ENCODE results near the gene MAPK10. TPM values are rescaled to one million over a fixed set of nuclear protein-coding genes. Genes with fewer than 3 reads are reported as not detected.

MAPK10 gene
- total RNA-seq, 1 donor from 2014 or later: 3.2 TPM

DNA sequence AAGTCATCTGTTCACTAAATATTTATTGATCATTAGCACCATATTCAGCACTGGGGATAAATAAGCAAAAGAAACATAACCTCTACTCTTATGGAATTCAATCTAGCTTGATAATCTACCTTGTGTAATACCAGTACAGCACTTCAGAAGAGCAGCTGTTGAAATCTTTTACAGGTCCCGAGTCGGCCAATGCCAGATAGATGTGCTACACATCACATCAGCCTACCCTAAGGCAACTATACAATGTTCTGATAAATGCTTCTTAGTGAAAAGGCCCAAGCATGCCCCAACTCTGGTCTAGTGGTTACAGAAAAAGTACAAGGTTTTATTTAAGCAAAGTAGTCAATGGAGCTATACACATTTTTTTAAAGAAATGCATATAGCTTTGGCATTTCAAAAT, 68.7 kb downstream of the MAPK10 start:
- intact Hi-C loops (cut with micrococcal nuclease): no loop called here
- DNase-seq (no peak), ATAC-seq (no peak)

GRCh38 chr4:86286726-86287125, 73.1 kb downstream of the MAPK10 start:
- ATAC-seq: no peak
- no peak for DNase-seq
- intact Hi-C loops (cut with micrococcal nuclease): no loop called here

GRCh38 chr4:86283371-86283770, 76.5 kb downstream of the MAPK10 start:
- no peak for ATAC-seq

DNA sequence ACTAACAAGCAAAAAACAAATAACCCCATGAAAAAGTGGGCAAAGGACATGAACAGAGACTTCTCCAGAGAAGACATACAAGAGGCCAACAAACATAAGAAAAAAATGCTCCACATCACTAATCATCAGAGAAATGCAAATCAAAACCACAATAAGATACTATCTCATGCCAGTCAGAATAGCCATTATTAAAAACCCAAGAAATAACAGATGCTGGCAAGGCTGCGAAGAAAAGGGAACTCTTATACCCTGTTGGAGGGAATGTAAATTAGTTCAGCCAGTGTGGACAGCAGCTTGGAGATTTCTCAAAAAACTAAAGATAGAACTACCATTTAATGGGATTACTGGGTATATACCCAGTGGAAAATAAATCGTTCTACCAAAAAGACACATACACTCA, 79.6 kb downstream of the MAPK10 start:
- DNase-seq (no peak), ATAC-seq (no peak)
- intact Hi-C loops (cut with micrococcal nuclease): no loop called here

More at GRCh38 chr4:86283371-86283770, 76.5 kb downstream of the MAPK10 start:
- intact Hi-C loops (cut with micrococcal nuclease): no loop called here
- DNase-seq: no peak

DNA sequence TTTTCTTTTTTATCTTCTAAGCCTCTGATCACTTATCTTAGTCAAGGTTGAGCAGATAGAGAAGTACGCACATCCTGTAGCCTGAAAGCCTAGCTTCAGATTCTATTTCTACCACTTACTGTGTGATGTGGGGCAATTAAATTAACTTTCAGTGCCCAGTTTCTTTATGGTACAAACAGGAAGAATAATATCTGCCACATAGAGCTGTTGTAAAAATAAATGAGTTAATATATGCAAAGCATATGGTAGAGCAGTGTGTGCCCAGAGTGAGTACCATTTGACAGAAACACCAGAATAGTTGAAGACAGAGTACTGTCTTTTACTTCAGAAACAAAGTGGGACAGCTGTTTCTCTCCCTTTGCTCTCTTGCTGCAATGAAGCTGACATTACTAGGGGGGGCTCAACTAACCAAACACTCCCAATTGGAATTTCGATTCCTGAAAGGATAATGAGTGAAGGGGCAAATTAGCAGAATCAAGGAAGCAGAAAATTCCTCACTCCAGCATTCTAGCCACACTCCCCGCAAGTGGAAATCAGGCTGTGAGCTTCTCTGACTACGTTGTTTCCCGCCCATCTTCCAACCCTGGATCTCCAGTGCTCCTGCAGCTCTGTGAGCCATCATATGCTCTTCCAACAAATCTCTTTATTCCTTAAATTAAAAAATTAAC, 80.4 kb downstream of the MAPK10 start:
- DNase-seq (no peak), ATAC-seq (no peak)
- intact Hi-C loops (cut with micrococcal nuclease): no loop called here

GRCh38 chr4:86278126-86278525, 81.7 kb downstream of the MAPK10 start:
- ATAC-seq: no peak
- intact Hi-C loops (cut with micrococcal nuclease): no loop called here
- no peak for DNase-seq

DNA sequence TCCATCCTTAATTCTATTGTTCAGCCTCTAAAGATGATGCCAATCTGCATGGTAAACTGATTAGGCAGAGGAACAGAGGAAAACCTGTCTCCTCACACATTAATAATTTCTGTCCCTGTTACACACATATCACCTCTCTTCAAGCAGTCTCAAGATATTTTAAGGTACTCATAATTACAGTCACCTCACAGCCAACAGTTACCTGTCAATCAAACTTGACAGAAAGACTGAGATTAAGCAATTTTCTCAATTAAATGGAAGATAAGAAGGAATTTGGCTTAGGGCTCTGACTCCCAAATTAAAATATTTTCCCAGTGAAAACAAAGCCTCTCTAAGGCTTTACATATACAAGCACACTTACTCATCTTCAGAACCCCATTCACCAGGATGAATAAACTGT, 85.2 kb downstream of the MAPK10 start:
- ATAC-seq (no peak), DNase-seq (no peak)
- intact Hi-C loops (cut with micrococcal nuclease): no loop called here

DNA sequence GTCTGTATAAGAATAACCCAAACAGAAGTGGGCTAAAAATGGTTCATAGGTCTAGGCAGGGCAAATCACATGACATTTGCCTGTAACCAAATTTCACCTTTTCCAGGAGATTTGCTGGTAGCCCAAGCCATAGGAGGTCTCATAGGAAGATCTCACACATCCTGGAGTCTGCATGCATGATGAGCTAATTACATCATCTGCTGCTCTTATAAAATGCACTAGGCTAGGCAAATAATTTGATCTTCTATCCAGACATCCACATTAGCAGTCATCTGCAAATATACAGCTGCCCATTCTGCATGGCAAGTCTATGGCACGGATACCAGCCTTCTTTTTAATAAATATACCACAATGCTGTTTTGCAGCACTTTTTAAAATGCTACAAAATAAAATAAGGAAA, 87.2 kb downstream of the MAPK10 start:
- DNase-seq: no peak
- intact Hi-C loops (cut with micrococcal nuclease): no loop called here

DNA sequence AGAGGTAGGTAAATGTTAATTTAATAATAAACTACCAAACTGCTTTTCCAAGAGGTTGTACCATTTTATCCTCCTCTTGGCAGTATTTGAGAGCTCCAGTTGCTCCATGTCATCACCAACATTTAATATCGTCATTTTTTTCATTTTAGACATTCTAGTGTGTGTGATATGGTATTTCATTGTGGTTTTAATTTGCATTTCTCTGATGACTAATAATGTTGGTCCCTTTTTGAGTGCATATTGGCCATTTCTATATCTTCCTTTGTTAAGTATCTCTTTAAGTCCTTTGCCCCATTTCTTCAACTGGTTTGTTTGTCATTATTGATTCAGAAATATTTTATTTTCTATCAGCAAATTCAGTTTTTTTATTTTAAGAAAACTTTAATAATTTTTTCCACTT, 88.8 kb downstream of the MAPK10 start:
- DNase-seq (no peak), ATAC-seq (no peak)
- intact Hi-C loops (cut with micrococcal nuclease): no loop called here

More for the DNA sequence above, 87.2 kb downstream of the MAPK10 start:
- ATAC-seq: no peak

DNA sequence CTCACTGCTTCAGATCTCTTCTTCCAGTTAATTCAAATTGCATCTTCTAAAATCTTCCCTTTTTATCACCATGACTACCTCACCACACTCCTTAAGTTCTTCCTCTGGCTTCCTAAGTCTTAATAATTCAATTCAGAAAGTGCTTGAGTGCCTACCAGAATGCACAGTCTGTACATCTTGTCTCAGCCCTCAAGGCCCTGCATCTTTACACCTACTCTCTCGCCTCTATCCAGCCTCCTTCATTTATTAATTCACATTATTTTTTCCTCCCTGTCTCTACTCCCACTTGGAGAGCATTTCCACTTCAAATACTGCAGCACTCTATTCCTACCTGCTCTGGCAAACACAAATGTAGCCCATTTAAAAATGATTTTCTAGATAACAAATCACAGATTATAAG, 90.5 kb downstream of the MAPK10 start:
- intact Hi-C loops (cut with micrococcal nuclease): no loop called here
- ATAC-seq (no peak), DNase-seq (no peak)

DNA sequence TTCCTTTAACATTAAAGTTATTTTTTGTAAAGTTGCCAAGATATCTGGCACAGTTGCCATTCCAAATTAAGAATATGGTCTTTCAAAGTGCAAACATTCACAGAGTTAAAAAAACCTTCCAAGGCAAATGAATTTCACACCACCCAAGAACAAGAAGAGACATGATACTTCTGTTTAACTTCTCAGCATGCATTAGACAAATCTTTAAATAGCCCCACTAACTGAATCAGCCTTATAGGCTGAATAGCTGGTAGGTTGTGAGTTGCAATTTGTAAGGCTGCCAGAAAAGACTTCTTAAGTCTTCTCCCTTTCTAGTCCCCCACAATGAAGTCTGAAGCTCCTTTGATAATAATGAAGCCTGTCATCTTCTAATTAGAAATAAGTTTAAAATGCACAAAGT, 95.6 kb downstream of the MAPK10 start:
- intact Hi-C loops (cut with micrococcal nuclease): no loop called here
- DNase-seq (no peak), ATAC-seq (no peak)

GRCh38 chr4:86261636-86262035, 98.2 kb downstream of the MAPK10 start:
- intact Hi-C loops (cut with micrococcal nuclease): no loop called here
- no peak for DNase-seq
- no peak for ATAC-seq

- intact Hi-C loops (cut with micrococcal nuclease): no loop called here
- ATAC-seq (no peak), DNase-seq (no peak)
Observed at GRCh38 chr4:86256086-86256485, 103.8 kb downstream of the MAPK10 start.

DNA sequence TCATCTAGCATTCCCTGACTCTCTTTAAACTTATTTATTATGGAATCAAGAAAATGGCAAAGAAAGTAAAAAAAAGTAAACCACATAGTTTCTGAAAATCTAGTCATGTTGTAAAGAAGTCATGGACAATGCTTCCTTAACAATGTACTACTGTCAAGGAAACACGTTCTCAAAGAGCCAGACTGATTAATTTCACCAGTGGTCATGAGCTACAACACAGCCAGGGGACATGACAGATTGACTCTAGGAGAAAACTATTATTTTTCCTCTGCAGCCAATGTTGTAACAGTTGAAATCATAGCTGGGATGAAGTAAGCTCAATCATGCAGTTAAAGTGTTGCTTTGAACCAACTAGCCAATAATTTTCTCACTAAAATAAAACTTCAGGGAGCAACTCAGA, 109.2 kb downstream of the MAPK10 start:
- no peak for DNase-seq
- no peak for ATAC-seq
- intact Hi-C loops (cut with micrococcal nuclease): no loop called here

GRCh38 chr4:86250006-86250405, 109.8 kb downstream of the MAPK10 start:
- intact Hi-C loops (cut with micrococcal nuclease): no loop called here
- DNase-seq (no peak), ATAC-seq (no peak)

GRCh38 chr4:86249074-86249473, 110.8 kb downstream of the MAPK10 start:
- intact Hi-C loops (cut with micrococcal nuclease): no loop called here

GRCh38 chr4:86247906-86248305, 111.9 kb downstream of the MAPK10 start:
- intact Hi-C loops (cut with micrococcal nuclease): no loop called here
- DNase-seq (no peak), ATAC-seq (no peak)

More at GRCh38 chr4:86249074-86249473, 110.8 kb downstream of the MAPK10 start:
- ATAC-seq: no peak
- DNase-seq: no peak

DNA sequence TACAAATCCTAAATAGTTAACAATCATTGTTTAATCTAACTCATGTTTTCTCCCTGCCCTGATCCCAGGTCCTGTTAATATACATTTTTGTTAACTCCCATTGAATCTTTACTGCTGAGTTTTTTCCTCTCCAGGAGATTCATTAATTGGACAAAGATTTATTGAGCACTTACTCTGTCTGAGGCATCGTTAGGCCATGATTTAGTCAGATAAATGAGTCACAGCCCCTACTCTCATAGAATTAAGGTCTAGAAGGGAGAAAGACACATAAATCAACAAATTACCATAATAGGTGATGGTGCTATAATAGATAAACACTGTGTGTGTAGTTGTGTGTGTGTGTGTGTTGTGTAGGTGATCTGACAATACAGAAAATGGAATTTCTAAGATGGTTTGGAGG, 112.5 kb downstream of the MAPK10 start:
- DNase-seq (no peak), ATAC-seq (no peak)
- intact Hi-C loops (cut with micrococcal nuclease): no loop called here

- intact Hi-C loops (cut with micrococcal nuclease): no loop called here
- DNase-seq: no peak
- ATAC-seq: no peak
Observed at GRCh38 chr4:86243750-86244149, 116.1 kb downstream of the MAPK10 start.

DNA sequence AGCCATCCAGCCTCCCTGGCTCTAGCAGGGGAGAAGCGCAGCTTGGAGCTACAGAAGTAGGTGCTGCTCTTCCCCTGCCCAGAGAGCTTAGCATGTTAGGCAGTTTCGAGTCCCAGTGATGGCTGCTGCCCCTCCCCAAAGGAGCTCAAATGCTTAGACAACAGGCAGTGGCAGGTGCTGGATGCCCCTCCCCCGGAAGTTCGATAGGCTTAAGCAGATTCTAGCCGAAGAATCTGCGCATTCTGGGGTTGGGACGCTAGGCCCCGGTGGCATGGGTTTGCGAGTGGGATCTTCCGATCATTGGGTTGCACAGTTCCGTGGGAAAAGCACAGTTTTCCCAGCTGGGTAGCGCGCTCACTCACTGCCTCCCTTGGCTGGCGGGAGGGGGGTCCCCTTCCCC, 117.2 kb downstream of the MAPK10 start:
- intact Hi-C loops (cut with micrococcal nuclease): no loop called here
- DNase-seq (no peak), ATAC-seq (no peak)

- no peak for ATAC-seq
- intact Hi-C loops (cut with micrococcal nuclease): no loop called here
Observed at GRCh38 chr4:86235549-86235948, 124.3 kb downstream of the MAPK10 start.

DNA sequence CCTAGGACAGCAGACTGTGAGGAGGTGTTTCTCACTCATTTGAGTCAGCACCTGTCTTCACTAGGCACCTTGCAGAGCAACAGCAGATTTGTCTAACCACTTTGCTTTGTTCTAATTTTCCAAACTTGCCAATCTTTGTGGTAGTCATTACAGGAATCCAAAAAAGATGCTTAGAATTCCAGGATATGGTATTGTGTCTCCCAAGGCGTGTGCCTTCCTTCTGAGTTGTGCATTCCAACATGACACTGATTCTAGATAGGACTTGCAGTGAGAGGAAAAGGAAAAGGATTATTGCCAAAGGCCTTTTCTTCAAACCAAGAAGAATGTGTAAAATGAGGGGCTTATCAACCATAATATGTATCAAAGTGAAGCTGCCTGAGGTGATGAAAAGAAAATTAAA, 126.2 kb downstream of the MAPK10 start:
- DNase-seq (no peak), ATAC-seq (no peak)
- intact Hi-C loops (cut with micrococcal nuclease): no loop called here

More at GRCh38 chr4:86235549-86235948, 124.3 kb downstream of the MAPK10 start:
- no peak for DNase-seq
